HG03442 (cell line): Measurements from ENCODE around the gene GGCX.
"Not testable (repeated sequence)": the region's sequence is repeated elsewhere in the genome, so short reads cannot be mapped to it uniquely, and the experiment has no call there.

Experiments used
- ATAC-seq: cut with Tn5 transposase; IDR thresholded peaks from one replicate; pipeline ENCODE4 v1.9.1; 2021; ENCODE audit warnings: mild to moderate bottlenecking, moderate library complexity; ENCODE audit not compliant: unreplicated experiment

GGCX gene

GRCh38 chr2:85577063-85577385, 15.7 kb upstream of the GGCX start:
- ATAC-seq = no peak

GRCh38 chr2:85575739-85576138, 14.4 kb upstream of the GGCX start:
- no peak for ATAC-seq

GRCh38 chr2:85566265-85566664, 5.0 kb upstream of the GGCX start:
- ATAC-seq = no peak

- ATAC-seq = no peak
Measured at GRCh38 chr2:85564144-85564563, 2.9 kb upstream of the GGCX start.

- no peak for ATAC-seq
Measured at GRCh38 chr2:85560812-85561279, 447 bp downstream of the GGCX start.

- not testable (repeated sequence) for ATAC-seq
Measured at GRCh38 chr2:85560403-85560726, 928 bp downstream of the GGCX start.

GRCh38 chr2:85558160-85558559, 3.1 kb downstream of the GGCX start:
- no peak for ATAC-seq

- no peak for ATAC-seq
Measured at GRCh38 chr2:85557130-85557529, 4.2 kb downstream of the GGCX start.

GRCh38 chr2:85554980-85555612, 6.2 kb downstream of the GGCX start:
- ATAC-seq = no peak

- ATAC-seq = no peak
Measured at GRCh38 chr2:85553184-85553583, 8.1 kb downstream of the GGCX start.

GRCh38 chr2:85551698-85552678, 9.3 kb downstream of the GGCX start:
- peak; percentile 79 for ATAC-seq

- no peak for ATAC-seq
Measured at GRCh38 chr2:85550486-85550885, 10.8 kb downstream of the GGCX start.

- no peak for ATAC-seq
Measured at GRCh38 chr2:85549826-85550225, 11.5 kb downstream of the GGCX start.

GRCh38 chr2:85549095-85549494, 12.2 kb downstream of the GGCX start:
- ATAC-seq = no peak

- ATAC-seq = no peak
Measured at GRCh38 chr2:85548608-85548900, 12.7 kb downstream of the GGCX start.

- ATAC-seq = no peak
Measured at GRCh38 chr2:85547859-85548607, 13.3 kb downstream of the GGCX start.

GRCh38 chr2:85547089-85547858, 14.0 kb downstream of the GGCX start:
- ATAC-seq = no peak

GRCh38 chr2:85545780-85546240, 15.5 kb downstream of the GGCX start:
- no peak for ATAC-seq

GRCh38 chr2:85544915-85545779, 16.1 kb downstream of the GGCX start:
- ATAC-seq = not testable (repeated sequence)

- ATAC-seq = not testable (repeated sequence)
Measured at GRCh38 chr2:85544254-85544691, 17.0 kb downstream of the GGCX start.
